Upper lobe of right lung (tissue), 1 donor: ENCODE measurements around the gene MOV10L1. TPM values are rescaled to one million over a fixed set of nuclear protein-coding genes. Genes with fewer than 3 reads are reported as not detected.
A peak's percentile ranks its signal among the peaks of the same experiment; 100 is the strongest.

Source experiments
- ATAC-seq: fragments of 200-7000 bp; cut with Tn5 transposase; one replicate; pipeline ENCODE4 v1.9.1; 2020; ENCODE audit warnings: mild to moderate bottlenecking, moderate library complexity
- DNase-seq: peaks from one replicate; pipeline ENCODE4 v3.0.0-alpha.2; 2020
- H3K27ac ChIP-seq: fragments of 200-600 bp; one replicate; pipeline ENCODE4 v1.8.0; 2022
- H3K27me3 ChIP-seq: fragments of 200-600 bp; one replicate; pipeline ENCODE4 v1.8.0; 2022; ENCODE audit warnings: mild to moderate bottlenecking
- H3K36me3 ChIP-seq: fragments of 200-600 bp; one replicate; pipeline ENCODE4 v1.8.0; 2022
- H3K4me1 ChIP-seq: fragments of 200-600 bp; one replicate; pipeline ENCODE4 v1.8.0; 2022
- H3K4me3 ChIP-seq: fragments of 200-600 bp; one replicate; pipeline ENCODE4 v1.8.0; 2022; ENCODE audit warnings: mild to moderate bottlenecking
- H3K9me3 ChIP-seq: fragments of 200-600 bp; one replicate; pipeline ENCODE4 v1.8.0; 2022
- CTCF ChIP-seq: fragments of 200-600 bp; IDR thresholded peaks from one replicate; pipeline ENCODE4 v1.8.0; 2022; ENCODE audit warnings: antibody characterized with exemption
- intact Hi-C: fragments of 100-400 bp; cut with DNase I; formaldehyde crosslinking; loops from one replicate; pipeline ENCODE4 v1.11.0; 2022
- total RNA-seq: library from RNA; stranded (reverse); fragmentation: NEBNext Ultra II Directional; extraction: Animal tissue kit (Norgen Biotek cat#: 25700); gene quantifications from one replicate; pipeline ENCODE4 v1.2.1, GENCODE V29; 2021
- donor health status: DM: no; HTN: yes; CAD: no; lungs with severe emphysema.

MOV10L1 gene
- total RNA-seq, 1 donor from 2014 or later, result 1.2 TPM

- peaks cover 40% of the 10 kb centered on the region for H3K4me1 ChIP-seq
- H3K36me3 ChIP-seq, result peaks cover 33% of the 10 kb centered on the region
- H3K27ac ChIP-seq, result peak overlapping the region; percentile 89
- no peak for ATAC-seq
- H3K9me3 ChIP-seq, result no peaks in the 10 kb centered on the region
- H3K27me3 ChIP-seq, result no peaks in the 10 kb centered on the region
- intact Hi-C loops, result no loop called here
- DNase-seq, result no peak
- no peak for TF ChIP-seq CTCF
- H3K4me3 ChIP-seq, result no peak overlapping the region
Observed at GRCh38 chr22:50192436-50193204, 102.8 kb downstream of the MOV10L1 start.

- Histone ChIP-seq H3K4me1 (peaks cover 39% of the 10 kb centered on the region), H3K27me3 (no peaks in the 10 kb centered on the region), H3K36me3 (peaks cover 41% of the 10 kb centered on the region), H3K9me3 (no peaks in the 10 kb centered on the region), H3K27ac (no peak overlapping the region), H3K4me3 (no peak overlapping the region)
- intact Hi-C loops, result no loop called here
- no peak for TF ChIP-seq CTCF
- DNase-seq (no peak), ATAC-seq (no peak)
Observed at GRCh38 chr22:50193621-50194020, 103.8 kb downstream of the MOV10L1 start.

GRCh38 chr22:50194037-50194805 lies 104.4 kb downstream of the MOV10L1 start:
- no peak overlapping the region for H3K27ac ChIP-seq
- H3K4me3 ChIP-seq, result no peak overlapping the region
- no peak for TF ChIP-seq CTCF
- H3K36me3 ChIP-seq, result peaks cover 45% of the 10 kb centered on the region
- no peaks in the 10 kb centered on the region for H3K27me3 ChIP-seq
- intact Hi-C loops, result no loop called here
- ATAC-seq (no peak), DNase-seq (no peak)
- H3K9me3 ChIP-seq, result no peaks in the 10 kb centered on the region
- H3K4me1 ChIP-seq, result peaks cover 36% of the 10 kb centered on the region

- ATAC-seq (no peak), DNase-seq (no peak)
- TF ChIP-seq CTCF, result no peak
- Histone ChIP-seq H3K4me3 (no peak overlapping the region), H3K27ac (no peak overlapping the region), H3K9me3 (no peaks in the 10 kb centered on the region), H3K4me1 (peaks cover 23% of the 10 kb centered on the region), H3K36me3 (peaks cover 46% of the 10 kb centered on the region), H3K27me3 (no peaks in the 10 kb centered on the region)
- intact Hi-C loops, result no loop called here
Observed at GRCh38 chr22:50196256-50196655, 106.5 kb downstream of the MOV10L1 start.

- no peak overlapping the region for H3K27ac ChIP-seq
- TF ChIP-seq CTCF, result no peak
- H3K4me3 ChIP-seq, result no peak overlapping the region
- DNase-seq, result no peak
- no peaks in the 10 kb centered on the region for H3K9me3 ChIP-seq
- H3K4me1 ChIP-seq, result peaks cover 17% of the 10 kb centered on the region
- ATAC-seq, result no peak
- intact Hi-C loops, result no loop called here
- peaks cover 46% of the 10 kb centered on the region for H3K36me3 ChIP-seq
- no peaks in the 10 kb centered on the region for H3K27me3 ChIP-seq
Observed at GRCh38 chr22:50197000-50197800, 107.4 kb downstream of the MOV10L1 start.
